22Rv1 (cell line): Measurements from ENCODE around the gene PMP22.
"Not testable (repeated sequence)": the region's sequence is repeated elsewhere in the genome, so short reads cannot be mapped to it uniquely, and the experiment has no call there.

ENCODE experiments used
- H3K27ac ChIP-seq: fragments of 450-650 bp; 2 replicates; pipeline ENCODE4 v1.5.1; 2017
- CTCF ChIP-seq: fragments of 450-650 bp; IDR thresholded peaks from 2 replicates; pipeline ENCODE4 v1.5.1; 2017; ENCODE audit warnings: mild to moderate bottlenecking
- ZFX ChIP-seq: fragments of 450-650 bp; IDR thresholded peaks from 2 replicates; pipeline ENCODE4 v1.6.1; 2017; ENCODE audit warnings: antibody characterized with exemption, borderline replicate concordance

PMP22 gene

DNA sequence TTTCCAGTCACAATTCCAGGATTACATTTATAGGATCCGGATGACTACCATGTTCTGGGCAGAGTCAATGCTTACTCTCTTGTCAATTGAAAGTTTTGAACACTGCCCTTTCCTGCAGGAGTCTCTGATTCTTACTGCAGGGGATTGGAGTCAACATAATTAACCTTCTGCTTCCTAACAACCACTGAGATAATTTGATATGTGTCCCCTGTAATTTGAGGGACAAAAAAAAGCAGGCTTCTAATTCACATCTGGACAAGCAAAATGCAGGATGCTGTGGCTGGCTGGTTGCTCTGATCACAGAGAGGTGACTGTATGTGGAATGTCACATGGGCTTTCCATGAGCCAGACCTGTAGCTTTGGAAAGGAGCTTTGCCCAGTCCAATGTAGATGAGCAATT is 54.9 kb downstream of the PMP22 start:
- no peak for TF ChIP-seq ZFX
- TF ChIP-seq CTCF = no peak
- no peak overlapping the region for H3K27ac ChIP-seq

DNA sequence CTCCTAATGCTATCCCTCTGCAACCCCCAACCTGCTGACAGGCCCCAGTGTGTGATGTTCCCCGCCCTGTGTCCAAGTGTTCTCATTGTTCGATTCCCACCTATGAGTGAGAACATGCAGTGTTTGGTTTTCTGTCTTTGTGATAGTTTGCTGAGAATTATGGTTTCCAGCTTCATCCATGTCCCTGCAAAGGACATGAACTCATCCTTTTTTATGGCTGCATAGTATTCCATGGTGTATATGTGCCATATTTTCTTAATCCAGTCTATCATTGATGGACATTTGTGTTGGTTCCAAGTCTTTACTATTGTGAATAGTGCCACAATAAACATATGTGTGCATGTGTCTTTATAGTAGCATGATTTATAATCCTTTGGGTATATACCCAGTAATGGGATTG is 62.1 kb downstream of the PMP22 start:
- not testable (repeated sequence) for H3K27ac ChIP-seq

GRCh38 chr17:15200574-15200973 is 64.6 kb downstream of the PMP22 start:
- not testable (repeated sequence) for H3K27ac ChIP-seq

GRCh38 chr17:15197229-15197628 is 67.9 kb downstream of the PMP22 start:
- H3K27ac ChIP-seq = no peak overlapping the region
- no peak for TF ChIP-seq CTCF
- no peak for TF ChIP-seq ZFX

GRCh38 chr17:15194859-15195277 is 70.3 kb downstream of the PMP22 start:
- TF ChIP-seq ZFX (no peak), CTCF (no peak)
- no peak overlapping the region for H3K27ac ChIP-seq

DNA sequence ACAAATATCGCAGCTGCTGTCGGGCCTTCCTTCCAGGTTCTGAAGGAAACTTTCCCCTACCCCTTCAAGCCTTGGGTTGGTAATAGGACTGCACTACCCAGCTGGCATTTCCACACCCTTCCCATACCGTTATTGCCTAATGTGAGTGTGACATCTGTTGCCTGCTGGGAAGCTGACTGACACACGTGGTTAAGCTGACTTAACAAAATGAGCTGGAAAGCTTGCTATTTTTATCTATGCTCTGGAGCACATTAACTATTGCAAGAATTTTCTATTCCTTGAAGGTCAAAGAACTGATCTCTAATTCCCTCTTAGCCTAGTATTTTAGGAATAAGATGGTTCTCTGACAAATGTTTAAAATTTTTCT is 79.5 kb downstream of the PMP22 start:
- H3K27ac ChIP-seq = no peak overlapping the region
- TF ChIP-seq CTCF (no peak), ZFX (no peak)

DNA sequence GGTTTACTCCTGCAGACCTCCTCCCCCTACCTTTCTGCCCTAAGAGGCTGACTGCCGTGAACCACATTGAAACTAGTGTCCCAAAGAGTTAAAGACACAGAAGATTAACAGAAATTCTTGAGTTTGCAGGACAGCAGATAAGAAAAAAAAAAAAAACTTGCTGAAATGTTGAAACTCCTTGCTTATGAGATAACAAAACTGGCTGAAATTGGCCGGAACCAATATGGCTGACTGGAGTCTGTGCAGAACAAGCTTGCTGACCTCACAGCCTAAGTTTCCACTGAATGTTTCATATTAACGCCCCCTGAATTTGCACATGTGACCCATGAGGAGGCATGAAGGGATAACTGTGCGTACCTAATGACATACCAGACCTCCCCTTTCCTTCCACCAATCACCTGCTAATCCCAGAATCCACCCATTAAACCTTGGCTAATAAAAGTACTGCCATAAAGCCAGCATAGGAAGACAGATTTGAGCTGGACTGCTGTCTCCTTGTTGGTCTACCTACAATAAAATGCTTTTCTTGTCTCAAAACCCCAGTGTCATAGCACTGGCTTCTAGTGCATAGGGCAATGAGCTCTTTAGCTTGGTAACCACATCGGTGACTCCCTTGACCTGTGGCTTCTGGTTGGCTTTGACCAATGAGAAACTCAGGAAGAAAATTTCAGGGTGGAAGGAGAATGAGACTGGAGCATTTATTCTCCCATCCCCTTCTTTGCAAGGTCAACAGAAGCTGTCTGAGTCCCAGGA is 80.1 kb downstream of the PMP22 start:
- no peak overlapping the region for H3K27ac ChIP-seq
- TF ChIP-seq CTCF (no peak), ZFX (no peak)

- TF ChIP-seq CTCF (no peak), ZFX (no peak)
- H3K27ac ChIP-seq = no peak overlapping the region
Measured at GRCh38 chr17:15181816-15182215, 83.3 kb downstream of the PMP22 start.
